ENCODE results near the gene EVX2. TPM values are rescaled to one million over a fixed set of nuclear protein-coding genes. Genes with fewer than 3 reads are reported as not detected.
A peak's percentile ranks its signal among the peaks of the same experiment; 100 is the strongest.

Gene EVX2
- total and polyA plus RNA-seq, 2 of the 13 experiments (the other 11 are each of a cell fraction or from before 2014, with no cell fraction given) = not detected

GRCh38 chr2:176085861-176086771, 2.4 kb upstream of the EVX2 start (continued):
- TF ChIP-seq GPBP1L1 (CRISPR knock-in tag; IDR thresholded peaks at IDR 0.05) = no peak
- TF ChIP-seq TGIF2 (CRISPR knock-in tag; IDR thresholded peaks at IDR 0.05) = no peak
- peak in 1 of 2 experiments; percentile 43; a peak in 1 of 4 replicates for TF ChIP-seq HMGXB4 (CRISPR knock-in tag; IDR thresholded peaks at IDR 0.05; ENCODE audit: borderline replicate concordance in 1 of 2, low read depth in 1 of 2)
- TF ChIP-seq CEBPB (IDR thresholded peaks at IDR 0.05; ENCODE audit: borderline replicate concordance, low read depth, low read length) = no peak
- no peak for TF ChIP-seq SNAPC5 (CRISPR knock-in tag; IDR thresholded peaks at IDR 0.05; ENCODE audit: borderline replicate concordance)
- no peak for TF ChIP-seq ZHX2 (IDR thresholded peaks at IDR 0.05; ENCODE audit: low read depth)
- TF ChIP-seq ZHX2 (CRISPR knock-in tag; IDR thresholded peaks at IDR 0.05; ENCODE audit: borderline replicate concordance) = no peak
- no peak for TF ChIP-seq ZNF441 (CRISPR knock-in tag; IDR thresholded peaks at IDR 0.05; ENCODE audit: borderline replicate concordance)
- no peak for TF ChIP-seq SRSF1 (optimal IDR thresholded peaks at IDR 0.05; ENCODE audit: low read depth, low read length)
- TF ChIP-seq TBX2 (CRISPR knock-in tag; IDR thresholded peaks at IDR 0.05; ENCODE audit: borderline replicate concordance) = peak; percentile 44; the same call in 1 of the 2 replicates
- TF ChIP-seq NFATC3 (CRISPR knock-in tag; IDR thresholded peaks at IDR 0.05) = no peak
- no peak for TF ChIP-seq JUND (CRISPR knock-in tag; IDR thresholded peaks at IDR 0.05)
- peak; percentile 47; the same call in 1 of the 2 replicates for TF ChIP-seq ZNF672 (CRISPR knock-in tag; IDR thresholded peaks at IDR 0.05)
- no peak for TF ChIP-seq ELF3 (CRISPR knock-in tag; IDR thresholded peaks at IDR 0.05)
- TF ChIP-seq CBX1 (IDR thresholded peaks at IDR 0.05; ENCODE audit: low read depth) = no peak
- TF ChIP-seq BCL6 (CRISPR knock-in tag; IDR thresholded peaks at IDR 0.05) = no peak
- no peak for TF ChIP-seq CBX2 (IDR thresholded peaks at IDR 0.05; ENCODE audit: low read depth, low read length)
- TF ChIP-seq CBX2 (CRISPR knock-in tag; IDR thresholded peaks at IDR 0.05; ENCODE audit: low read depth) = no peak
- no peak for TF ChIP-seq KDM1A (CRISPR knock-in tag; IDR thresholded peaks at IDR 0.05)

Data from HepG2 (cell line).